K562 (cell line): ENCODE results near the gene LRRC19.

Source experiments
- CBX8 ChIP-seq: fragments of 200-600 bp; sonication (generic); IDR thresholded peaks from 2 replicates; pipeline ENCODE4 v1.6.1; 2012; ENCODE audit warnings: borderline replicate concordance, mixed run types, low read depth, mild to moderate bottlenecking, moderate library complexity, mixed read lengths, low read length, control low read depth, inconsistent platforms; ENCODE audit not compliant: poor library complexity, severe bottlenecking; ENCODE audit errors: extremely low read depth
- CTCF ChIP-seq, 3 experiments: IDR thresholded peaks in 2 of 3; conservative IDR thresholded peaks in 1 of 3; 2 replicates each; pipeline ENCODE4 v1.5.1; 2011 to 2012; ENCODE audit warnings: low read length in 3 of 3, mild to moderate bottlenecking in 3 of 3, control low read depth in 2 of 3, improper control_type of control experiment in 1 of 3, inconsistent platforms in 1 of 3, low read depth in 1 of 3, mixed read lengths in 1 of 3, moderate library complexity in 1 of 3; ENCODE audit not compliant: insufficient read depth in 2 of 3
- EP300 ChIP-seq: IDR thresholded peaks from 2 replicates; pipeline ENCODE4 v1.6.1; 2012; ENCODE audit warnings: low read length, improper control_type of control experiment
- EZH2 ChIP-seq: IDR thresholded peaks from 2 replicates; pipeline ENCODE4 v1.6.1; 2012; ENCODE audit warnings: low read depth, mild to moderate bottlenecking, inconsistent platforms, low read length, borderline replicate concordance
- FOXA3 ChIP-seq, 2 experiments: fragments of 450-650 bp in 1 of 2; sonication (generic) in 1 of 2; formaldehyde crosslinking; IDR thresholded peaks in 1 of 2; conservative IDR thresholded peaks in 1 of 2; 2 replicates each; pipeline versions ENCODE4 v1.4.0 to v1.8.0; 2020 to 2022; ENCODE audit warnings: mild to moderate bottlenecking in 2 of 2, missing genetic modification reagents in 1 of 2
- GTF2E2 ChIP-seq: fragments of 200-800 bp; sonication (Bioruptor generic); IDR thresholded peaks from 2 replicates; pipeline ENCODE4 v1.6.1; 2016; ENCODE audit warnings: missing genetic modification characterization, missing compliant biosample characterization
- REST ChIP-seq, 2 experiments: fragments of 450-650 bp; formaldehyde crosslinking in 1 of 2; IDR thresholded peaks; 2 replicates each; pipeline versions ENCODE4 v1.4.0 to v1.6.1; 2014 to 2020; ENCODE audit warnings: mild to moderate bottlenecking in 2 of 2, borderline replicate concordance in 1 of 2, low read depth in 1 of 2
- TAF7 ChIP-seq: fragments of 450-650 bp; IDR thresholded peaks from 2 replicates; pipeline ENCODE4 v1.6.1; 2016; ENCODE audit warnings: missing genetic modification characterization, missing compliant biosample characterization
- ZFX ChIP-seq: sonication (generic); formaldehyde crosslinking; IDR thresholded peaks from 2 replicates; pipeline ENCODE4 v1.8.0; 2022; ENCODE audit warnings: mild to moderate bottlenecking, missing genetic modification reagents, moderate library complexity

GRCh38 chr9:26954050-26954508 lies 51.4 kb downstream of the LRRC19 start:
- TF ChIP-seq ZFX (CRISPR knock-in tag) (no peak), GTF2E2 (no peak), FOXA3 (CRISPR knock-in tag; conservative IDR thresholded peaks at IDR 0.05 in 1 of 2, IDR thresholded peaks at IDR 0.05 in 1 of 2) (no peak), CBX8 (no peak), EP300 (no peak), REST (IDR thresholded peaks at IDR 0.05; ENCODE audit: borderline replicate concordance) (no peak), REST (CRISPR knock-in tag; IDR thresholded peaks at IDR 0.05; ENCODE audit: low read depth) (no peak), CTCF (IDR thresholded peaks at IDR 0.05 in 2 of 3, conservative IDR thresholded peaks at IDR 0.05 in 1 of 3; ENCODE audit: insufficient read depth in 2 of 3, low read depth in 1 of 3, low read length in 3 of 3) (no peak), TAF7 (tag) (no peak), EZH2 (no peak)
